AG04449 (cell line): ENCODE data around the gene ACER2.

ENCODE experiments used
- CTCF ChIA-PET: fragments of 350-600 bp; formaldehyde crosslinking; extraction: SDS; loops from one replicate; lab custom pipeline; 2021; ENCODE audit warnings: antibody characterized with exemption; lab: Yijun Ruan, JAX
- POLR2A ChIA-PET: fragments of 400-600, 350-600 bp; formaldehyde crosslinking; extraction: SDS; loops from one replicate; lab custom pipeline; 2020; ENCODE audit warnings: antibody characterized with exemption, inconsistent platforms; lab: Yijun Ruan, JAX
- DNase-seq: peaks from one replicate; pipeline ENCODE4 v3.0.0-alpha.2; 2010; ENCODE audit warnings: low read depth, low spot score
- H3K4me3 ChIP-seq: 2 replicates; pipeline ENCODE4 v1.5.1; 2011; ENCODE audit warnings: low read depth, mild to moderate bottlenecking, control low read depth, low read length
- TF ChIP-seq, protein P1 (sequence below): IDR thresholded peaks from one replicate; pipeline ENCODE4 v1.5.1; 2011; ENCODE audit warnings: mild to moderate bottlenecking, moderate library complexity, low read length, control low read depth, inconsistent platforms; ENCODE audit not compliant: insufficient read depth; ENCODE audit errors: missing control alignments

The ACER2 gene

DNA sequence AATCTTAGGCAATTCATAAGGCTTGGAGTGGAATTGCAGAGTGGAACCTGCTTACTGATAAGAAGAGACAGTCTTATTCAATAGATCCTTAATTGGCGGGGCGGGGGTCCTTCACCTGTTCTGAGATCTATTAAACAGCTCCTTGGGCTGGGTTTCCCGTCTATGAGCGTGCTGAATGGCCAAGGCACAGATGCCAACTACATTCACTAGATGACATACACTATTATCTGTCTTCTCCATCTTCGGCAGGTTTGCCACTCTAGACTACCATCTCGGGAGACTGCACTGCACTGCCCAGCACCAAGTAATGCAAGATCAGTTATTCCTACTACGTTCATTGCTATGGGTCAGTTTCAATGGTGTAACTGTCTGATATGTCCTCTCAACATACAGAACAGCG lies 81.5 kb downstream of the ACER2 start:
- no peak overlapping the region for H3K4me3 ChIP-seq
- POLR2A ChIA-PET, result no interaction called here
- DNase-seq, result no peak
- CTCF ChIA-PET, result interaction anchor here (0.9 to 3.9 kb wide), 5 partner anchors 8 to 432 kb away, joined by 3 to 14 read pairs (median 4); no protein-coding TSS in a partner anchor
- TF ChIP-seq, protein P1, sequence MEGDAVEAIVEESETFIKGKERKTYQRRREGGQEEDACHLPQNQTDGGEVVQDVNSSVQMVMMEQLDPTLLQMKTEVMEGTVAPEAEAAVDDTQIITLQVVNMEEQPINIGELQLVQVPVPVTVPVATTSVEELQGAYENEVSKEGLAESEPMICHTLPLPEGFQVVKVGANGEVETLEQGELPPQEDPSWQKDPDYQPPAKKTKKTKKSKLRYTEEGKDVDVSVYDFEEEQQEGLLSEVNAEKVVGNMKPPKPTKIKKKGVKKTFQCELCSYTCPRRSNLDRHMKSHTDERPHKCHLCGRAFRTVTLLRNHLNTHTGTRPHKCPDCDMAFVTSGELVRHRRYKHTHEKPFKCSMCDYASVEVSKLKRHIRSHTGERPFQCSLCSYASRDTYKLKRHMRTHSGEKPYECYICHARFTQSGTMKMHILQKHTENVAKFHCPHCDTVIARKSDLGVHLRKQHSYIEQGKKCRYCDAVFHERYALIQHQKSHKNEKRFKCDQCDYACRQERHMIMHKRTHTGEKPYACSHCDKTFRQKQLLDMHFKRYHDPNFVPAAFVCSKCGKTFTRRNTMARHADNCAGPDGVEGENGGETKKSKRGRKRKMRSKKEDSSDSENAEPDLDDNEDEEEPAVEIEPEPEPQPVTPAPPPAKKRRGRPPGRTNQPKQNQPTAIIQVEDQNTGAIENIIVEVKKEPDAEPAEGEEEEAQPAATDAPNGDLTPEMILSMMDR, result no peak

DNA sequence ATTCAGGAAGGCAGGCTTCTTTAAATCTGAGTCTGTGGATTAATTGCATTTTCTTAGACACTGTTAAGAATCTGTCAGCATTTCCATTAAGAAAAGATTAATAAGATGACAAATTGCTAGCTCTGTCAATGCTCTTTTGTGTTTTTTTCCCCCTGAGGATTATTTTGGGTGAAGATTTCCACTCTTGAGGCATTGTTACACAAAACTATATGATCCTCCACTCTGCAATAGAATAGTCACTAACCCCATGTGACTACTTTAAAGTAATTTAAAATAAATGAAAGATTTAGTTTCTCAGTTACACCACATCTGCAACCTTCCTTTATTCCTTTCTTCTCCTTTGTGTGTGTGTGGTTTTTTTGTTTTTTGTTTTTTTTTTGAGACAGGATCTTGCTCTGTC lies 82.0 kb downstream of the ACER2 start:
- H3K4me3 ChIP-seq, result no peak overlapping the region
- DNase-seq, result no peak
- ChIA-PET POLR2A (no interaction called here), CTCF (interaction anchor here (1.0 to 3.9 kb wide), 5 partner anchors 9 to 432 kb away, joined by 3 to 19 read pairs (median 6); no protein-coding TSS in a partner anchor)
- TF ChIP-seq, protein P1, result no peak

DNA sequence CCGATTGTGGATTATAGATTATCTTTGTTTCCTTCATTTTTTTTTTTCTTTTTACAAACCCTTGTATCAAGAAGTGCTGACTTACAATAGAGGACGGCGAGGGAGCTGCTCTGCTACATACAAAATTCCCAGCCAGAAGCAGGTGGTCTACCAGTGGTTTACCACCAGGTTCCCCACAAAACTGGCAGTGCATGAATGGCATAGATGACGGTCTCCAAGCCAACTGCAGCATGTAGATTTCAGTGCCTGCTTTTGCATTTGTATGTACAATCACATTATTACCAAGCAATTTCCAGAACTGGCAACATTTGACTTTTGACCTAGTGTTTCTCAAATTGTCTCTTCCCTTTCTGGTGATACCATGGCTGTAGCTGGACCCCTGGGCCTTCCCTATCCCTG lies 84.0 kb downstream of the ACER2 start:
- H3K4me3 ChIP-seq, result no peak overlapping the region
- CTCF ChIA-PET, result interaction anchor here (0.7 to 3.9 kb wide), 8 partner anchors 8 to 56 kb away, joined by 3 to 19 read pairs (median 4); no protein-coding TSS in a partner anchor
- POLR2A ChIA-PET, result no interaction called here

DNA sequence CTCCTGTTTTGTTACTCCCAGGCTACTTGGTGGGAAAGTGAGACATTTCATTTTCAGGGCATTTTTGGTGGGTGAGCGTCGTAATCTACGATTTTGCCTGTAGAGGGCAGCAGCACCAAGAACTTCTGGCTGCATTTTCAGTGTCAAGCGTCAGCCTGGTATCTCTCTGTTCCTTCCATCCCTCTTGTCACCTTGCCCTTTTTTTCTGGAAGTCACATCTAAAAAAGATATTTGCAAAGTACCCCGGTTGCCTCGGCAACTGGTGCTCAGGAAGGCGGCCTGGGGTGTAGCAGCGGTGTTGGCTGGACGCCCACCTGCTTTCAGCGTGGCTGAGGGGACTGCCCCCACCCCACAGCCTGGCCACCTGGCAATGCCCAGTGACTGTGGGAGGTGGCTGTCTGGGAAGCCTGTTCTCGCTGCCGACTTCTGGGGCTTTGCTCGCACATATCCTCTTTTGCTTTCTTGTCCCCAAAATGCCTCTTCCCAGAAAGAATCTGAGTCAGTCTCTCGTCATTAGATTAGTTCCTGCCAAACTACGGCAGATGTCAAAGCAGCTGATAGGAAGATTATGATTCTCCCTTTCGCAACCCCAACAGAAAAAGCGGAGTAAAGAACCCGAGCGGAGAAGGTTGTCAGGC lies 84.5 kb downstream of the ACER2 start:
- no peak for DNase-seq
- peak overlapping the region; percentile 46 for H3K4me3 ChIP-seq
- TF ChIP-seq, protein P1, result peak; percentile 70
- ChIA-PET POLR2A (no interaction called here), CTCF (interaction anchor here (0.7 to 3.9 kb wide), 9 partner anchors 9 to 56 kb away, joined by 3 to 19 read pairs (median 4); no protein-coding TSS in a partner anchor)

More for the DNA sequence above, 84.0 kb downstream of the ACER2 start:
- TF ChIP-seq, protein P1, result no peak
- no peak for DNase-seq

DNA sequence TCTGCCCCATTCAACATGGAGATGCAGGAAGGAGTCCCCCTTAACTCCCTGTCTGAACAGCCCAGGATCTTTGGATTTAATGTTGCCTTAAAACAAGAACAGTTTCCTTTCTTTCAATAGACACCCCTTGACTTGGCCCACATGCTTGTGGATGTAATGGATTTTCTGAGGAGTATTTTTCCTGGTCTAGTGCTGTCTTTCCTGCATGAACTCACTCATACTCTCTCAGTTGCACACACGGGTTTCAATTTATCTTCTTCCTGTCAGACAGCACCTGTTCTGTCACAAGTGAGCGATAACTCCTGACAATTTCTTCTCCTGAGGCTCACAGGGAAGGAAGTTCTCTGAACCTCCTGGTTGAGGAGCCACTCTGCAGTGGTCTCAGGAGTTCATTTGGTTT lies 85.1 kb downstream of the ACER2 start:
- TF ChIP-seq, protein P1, result no peak
- DNase-seq, result no peak
- POLR2A ChIA-PET, result no interaction called here
- no peak overlapping the region for H3K4me3 ChIP-seq
- CTCF ChIA-PET, result interaction anchor here (0.8 to 3.4 kb wide), 6 partner anchors 9 to 57 kb away, joined by 3 to 19 read pairs (median 4); no protein-coding TSS in a partner anchor
